GM12872 (cell line): ENCODE data around the gene UBE2B.

ENCODE experiments used
- CTCF ChIP-seq: IDR thresholded peaks from 3 replicates; pipeline ENCODE4 v1.5.1; 2011; ENCODE audit warnings: low read depth, mild to moderate bottlenecking, low read length, moderate library complexity; ENCODE audit not compliant: insufficient read depth

UBE2B gene

GRCh38 chr5:134435560-134435959 lies 64.2 kb downstream of the UBE2B start:
- no peak for TF ChIP-seq CTCF

GRCh38 chr5:134436523-134437339 lies 65.4 kb downstream of the UBE2B start:
- TF ChIP-seq CTCF = no peak

DNA sequence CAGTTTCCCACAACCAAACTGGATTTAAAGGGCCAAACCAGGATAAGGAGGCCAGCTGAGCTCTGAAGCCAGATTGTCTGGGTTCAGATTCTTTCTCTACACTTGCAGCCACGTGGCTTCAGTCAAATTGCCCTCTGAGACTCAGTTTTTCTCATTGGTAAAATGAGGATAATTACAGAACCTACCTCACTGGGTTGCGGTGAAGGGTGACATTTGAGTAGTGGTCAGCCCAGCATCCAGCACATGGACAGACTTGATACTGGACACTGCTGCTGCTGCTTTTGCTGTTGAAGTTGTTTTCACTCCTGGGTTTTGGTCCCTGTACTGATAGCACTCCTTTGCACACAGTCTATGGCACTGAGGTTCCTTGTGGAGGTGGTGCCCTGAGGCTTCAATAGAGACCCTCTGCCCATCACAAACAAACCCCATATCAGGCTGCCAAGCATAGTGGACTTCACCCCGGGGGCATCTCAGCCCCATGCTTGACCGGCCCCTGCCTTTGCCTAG lies 66.0 kb downstream of the UBE2B start:
- no peak for TF ChIP-seq CTCF

- no peak for TF ChIP-seq CTCF
Observed at GRCh38 chr5:134437847-134438581, 66.6 kb downstream of the UBE2B start.

DNA sequence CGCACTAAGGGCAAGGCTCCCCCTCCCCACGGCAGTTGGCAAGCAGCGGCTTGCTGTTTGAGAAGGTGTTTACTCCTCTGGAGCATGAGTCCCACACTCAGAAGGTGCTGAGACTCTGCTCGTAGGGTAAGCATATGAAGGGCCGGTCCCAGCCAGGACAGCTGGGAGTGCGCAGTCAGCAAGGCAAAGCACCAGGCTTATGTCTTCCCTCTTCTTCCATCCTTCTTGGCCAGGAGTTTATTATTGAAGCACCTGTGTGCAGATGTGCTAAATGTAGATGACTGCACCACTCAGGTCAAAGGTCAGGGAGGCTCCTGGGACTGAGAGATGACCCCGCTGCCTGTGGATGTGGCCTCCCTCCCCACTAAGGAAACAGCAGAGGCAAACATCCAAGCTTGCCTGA lies 67.4 kb downstream of the UBE2B start:
- no peak for TF ChIP-seq CTCF

- TF ChIP-seq CTCF = no peak
Observed at GRCh38 chr5:134439210-134439654, 67.9 kb downstream of the UBE2B start.

- no peak for TF ChIP-seq CTCF
Observed at GRCh38 chr5:134440201-134440755, 68.9 kb downstream of the UBE2B start.
